Measurements from ENCODE around the gene MFSD1. TPM values are rescaled to one million over a fixed set of nuclear protein-coding genes. Genes with fewer than 3 reads are reported as not detected.

MFSD1 gene
- total and polyA plus RNA-seq, 9 of the 15 experiments (the other 6 are each of a cell fraction or from before 2014, with no cell fraction given): 8.7 to 49.5 (median 28.6) TPM

- no peak for TF ChIP-seq AFF4 (CRISPR knock-in tag; IDR thresholded peaks at IDR 0.05)
- TF ChIP-seq ZC3H8 (IDR thresholded peaks at IDR 0.05): no peak
- no peak for TF ChIP-seq TCFL5 (CRISPR knock-in tag; conservative IDR thresholded peaks at IDR 0.05)
- TF ChIP-seq EWSR1 (IDR thresholded peaks at IDR 0.05; ENCODE audit: borderline replicate concordance, low read depth, partially characterized antibody): no peak
- no peak for TF ChIP-seq IFI16 (CRISPR knock-in tag; IDR thresholded peaks at IDR 0.05)
- TF ChIP-seq, protein P1, sequence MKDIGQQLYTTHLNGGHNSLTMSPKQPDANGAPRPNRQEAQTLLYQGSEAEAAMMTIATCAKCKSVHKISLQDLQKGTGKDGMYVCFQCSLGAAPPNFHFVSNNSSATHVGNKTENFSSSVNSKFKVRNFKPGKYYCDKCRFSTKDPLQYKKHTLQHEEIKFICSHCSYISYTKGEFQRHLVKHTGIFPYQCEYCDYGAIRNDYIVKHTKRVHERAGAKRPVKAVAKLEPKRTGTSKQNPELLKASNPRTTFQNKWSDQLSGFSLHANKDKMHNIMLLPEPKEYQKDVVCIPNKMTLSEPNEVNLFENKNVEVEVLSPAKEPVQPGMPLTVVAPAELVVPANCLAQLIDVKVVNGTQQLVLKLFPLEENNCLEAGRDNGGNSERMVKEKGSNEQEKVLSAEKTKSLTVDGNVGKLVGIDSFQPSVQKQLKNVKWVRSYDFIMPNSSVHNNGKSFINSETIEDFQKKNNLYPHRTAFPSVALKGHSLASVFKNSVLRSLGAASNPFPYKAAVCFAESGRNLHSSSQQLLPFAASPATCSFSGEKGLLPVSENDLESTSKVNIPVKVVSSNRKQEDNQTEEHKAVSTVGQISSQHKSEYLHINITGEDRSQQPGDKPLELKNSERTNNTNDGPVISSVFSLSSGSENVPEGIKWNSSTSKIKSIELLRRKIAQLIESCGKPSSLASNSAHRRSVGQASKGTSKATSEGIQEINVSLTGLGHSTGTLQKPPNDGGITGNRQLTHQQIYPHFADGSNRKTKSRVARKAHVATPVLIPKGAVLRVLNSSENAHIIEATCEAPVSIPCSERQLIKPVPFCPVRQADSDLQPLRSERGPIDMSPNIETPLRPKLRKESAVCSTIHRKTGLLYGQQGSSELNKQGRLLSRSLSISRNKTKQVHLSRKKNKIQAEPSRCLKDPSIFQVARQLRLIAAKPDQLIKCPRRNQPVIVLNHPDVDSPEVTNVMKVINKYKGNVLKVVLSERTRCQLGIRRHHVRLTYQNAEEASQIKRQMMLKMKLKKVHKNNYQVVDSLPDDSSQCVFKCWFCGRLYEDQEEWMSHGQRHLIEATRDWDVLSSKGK (CRISPR knock-in tag; IDR thresholded peaks at IDR 0.05): no peak
- TF ChIP-seq TRIM25 (IDR thresholded peaks at IDR 0.05; ENCODE audit: borderline replicate concordance): no peak
- TF ChIP-seq TAL1 (IDR thresholded peaks at IDR 0.05): no peak
- no peak for TF ChIP-seq ZNF717 (CRISPR knock-in tag; IDR thresholded peaks at IDR 0.05)
- TF ChIP-seq PML (IDR thresholded peaks at IDR 0.05; ENCODE audit: low read length): no peak
- TF ChIP-seq ZSCAN32 (CRISPR knock-in tag; IDR thresholded peaks at IDR 0.05): peak; percentile 11; the same call in 1 of the 2 replicates
- peak; percentile 48; the same call in 1 of the 2 replicates for TF ChIP-seq ARID1B (IDR thresholded peaks at IDR 0.05)
- no peak for TF ChIP-seq ZNF449 (CRISPR knock-in tag; IDR thresholded peaks at IDR 0.05)
- TF ChIP-seq FOS (IDR thresholded peaks at IDR 0.05; ENCODE audit: extremely low read depth, insufficient read length): peak; percentile 20
- no peak for TF ChIP-seq SRSF9 (IDR thresholded peaks at IDR 0.05; ENCODE audit: borderline replicate concordance, low read depth, low read length)
- TF ChIP-seq GTF2A2 (tag; IDR thresholded peaks at IDR 0.05): no peak
- TF ChIP-seq HDAC6 (IDR thresholded peaks at IDR 0.05; ENCODE audit: low read depth, low read length): no peak
- no peak for TF ChIP-seq LARP7 (IDR thresholded peaks at IDR 0.05)
- TF ChIP-seq JUN (IDR thresholded peaks at IDR 0.05; ENCODE audit: borderline replicate concordance, low read depth, low read length): peak; percentile 91
- no peak for TF ChIP-seq JUN (CRISPR knock-in tag; IDR thresholded peaks at IDR 0.05; ENCODE audit: borderline replicate concordance)
- no peak for TF ChIP-seq ZNF165 (CRISPR knock-in tag; IDR thresholded peaks at IDR 0.05; ENCODE audit: borderline replicate concordance)
These were observed 9.1 kb upstream of the MFSD1 start (continued) for GRCh38 chr3:158792709-158793108.

Measured in K562 (cell line).